NT2/D1 (cell line): ENCODE measurements around the gene CD34.

Source experiments
- DNase-seq: peaks from one replicate; pipeline ENCODE4 v3.0.0-alpha.2; 2011; ENCODE audit warnings: low read depth, low spot score
- H3K27me3 ChIP-seq: 2 replicates; pipeline ENCODE4 v1.6.0; 2011; ENCODE audit warnings: mild to moderate bottlenecking; ENCODE audit not compliant: insufficient read length, insufficient read depth
- H3K36me3 ChIP-seq: 2 replicates; pipeline ENCODE4 v1.6.1; 2011; ENCODE audit warnings: mild to moderate bottlenecking, low read length, mixed read lengths; ENCODE audit not compliant: insufficient read depth, insufficient read length
- H3K4me1 ChIP-seq: 2 replicates; pipeline ENCODE4 v1.5.1; 2011; ENCODE audit not compliant: insufficient read depth, insufficient read length
- H3K4me3 ChIP-seq: 2 replicates; pipeline ENCODE4 v1.5.1; 2011; ENCODE audit warnings: low read depth; ENCODE audit not compliant: insufficient read length
- H3K9ac ChIP-seq: 2 replicates; pipeline ENCODE4 v1.6.0; 2011; ENCODE audit warnings: low read depth; ENCODE audit not compliant: insufficient read length
- H3K9me3 ChIP-seq: 2 replicates; pipeline ENCODE4 v1.5.1; 2011; ENCODE audit warnings: mild to moderate bottlenecking, low read length; ENCODE audit not compliant: insufficient read depth
- SUZ12 ChIP-seq: IDR thresholded peaks from 2 replicates; pipeline ENCODE4 v1.6.1; 2011; ENCODE audit not compliant: insufficient read length, insufficient read depth; ENCODE audit errors: extremely low read depth
- YY1 ChIP-seq: IDR thresholded peaks from 2 replicates; pipeline ENCODE4 v1.6.1; 2011; ENCODE audit not compliant: insufficient read length, insufficient read depth
- ZNF274 ChIP-seq: IDR thresholded peaks from 2 replicates; pipeline ENCODE4 v1.6.1; 2011; ENCODE audit warnings: mild to moderate bottlenecking, low read depth, low read length

Gene CD34

GRCh38 chr1:207954104-207954503 lies 43.2 kb upstream of the CD34 start:
- H3K27me3 ChIP-seq = peaks cover 25% of the 10 kb centered on the region
- H3K9ac ChIP-seq = no peak overlapping the region
- H3K36me3 ChIP-seq = no peaks in the 10 kb centered on the region
- TF ChIP-seq SUZ12 (no peak), YY1 (no peak), ZNF274 (no peak)
- no peaks in the 10 kb centered on the region for H3K4me1 ChIP-seq
- no peak for DNase-seq
- peaks cover 5% of the 10 kb centered on the region; the same call in 1 of the 2 replicates for H3K9me3 ChIP-seq
- no peak overlapping the region for H3K4me3 ChIP-seq

DNA sequence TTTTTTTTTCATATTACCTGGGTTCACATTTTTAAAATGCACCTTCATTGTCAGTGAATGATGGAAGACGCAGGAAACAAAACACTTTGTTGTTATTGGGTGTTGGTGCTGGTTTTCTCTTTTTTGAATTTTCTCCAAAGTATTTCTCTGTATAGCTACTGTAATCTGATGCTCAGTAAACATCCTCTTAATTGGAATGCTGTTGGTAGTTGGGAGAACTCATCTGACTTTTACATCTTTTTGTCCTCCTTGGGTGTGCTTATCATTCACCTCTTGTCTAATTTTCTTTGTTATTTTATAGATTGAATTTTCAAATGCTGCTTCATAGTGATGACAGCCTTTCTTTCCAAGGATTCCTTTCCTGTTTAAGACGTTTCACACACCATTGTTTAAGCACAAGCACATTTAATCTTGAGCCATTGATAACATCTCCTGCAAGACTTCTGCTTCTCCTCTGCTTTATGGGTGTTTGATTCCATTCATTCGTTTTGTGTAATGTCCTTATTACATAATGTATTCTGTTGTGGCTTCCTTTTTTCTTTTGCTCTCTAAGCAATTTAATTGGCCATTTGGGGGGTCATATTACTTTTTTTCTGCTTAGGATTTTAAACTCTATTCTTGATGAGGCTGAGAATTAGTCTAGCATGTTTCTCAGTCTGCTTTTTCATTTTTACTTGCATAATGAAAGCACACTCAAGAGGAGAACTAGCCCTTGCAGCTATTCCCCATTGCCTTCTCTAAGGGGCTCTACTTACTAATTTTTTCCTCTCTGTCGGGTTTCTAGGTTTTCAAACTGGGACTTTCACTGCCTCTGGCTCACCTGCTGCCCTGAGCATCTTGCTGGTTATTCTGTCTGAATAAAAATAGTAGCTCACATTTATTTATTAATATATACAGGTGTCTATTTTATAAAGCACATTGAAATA lies 42.0 kb upstream of the CD34 start:
- peaks cover 5% of the 10 kb centered on the region; the same call in 1 of the 2 replicates for H3K9me3 ChIP-seq
- H3K36me3 ChIP-seq = no peaks in the 10 kb centered on the region
- TF ChIP-seq ZNF274 (no peak), YY1 (no peak), SUZ12 (no peak)
- H3K4me1 ChIP-seq = no peaks in the 10 kb centered on the region
- no peak for DNase-seq
- H3K9ac ChIP-seq = no peak overlapping the region
- H3K4me3 ChIP-seq = no peak overlapping the region
- H3K27me3 ChIP-seq = peaks cover 12% of the 10 kb centered on the region

DNA sequence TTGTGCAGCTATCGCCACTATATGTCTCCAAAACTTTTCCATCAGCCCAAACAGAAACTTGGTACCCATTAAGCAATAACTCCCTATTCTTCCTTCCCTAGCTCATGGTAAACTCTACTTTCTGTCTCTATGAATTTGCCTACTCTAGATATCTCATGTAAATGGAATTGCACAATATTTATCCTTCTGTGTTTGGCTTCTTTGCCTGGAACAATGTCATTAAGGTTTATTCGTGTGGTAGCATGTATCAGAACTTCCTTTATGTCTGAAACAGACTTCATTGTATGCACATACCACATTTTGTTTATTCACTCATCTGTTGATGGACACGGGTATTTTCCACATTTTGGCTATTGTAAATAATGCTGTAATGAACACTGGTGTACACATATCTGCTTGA lies 40.7 kb upstream of the CD34 start:
- H3K36me3 ChIP-seq = no peaks in the 10 kb centered on the region
- no peak overlapping the region for H3K4me3 ChIP-seq
- DNase-seq = no peak
- TF ChIP-seq YY1 (no peak), SUZ12 (no peak)
- H3K27me3 ChIP-seq = peaks cover under 1% of the 10 kb centered on the region
- H3K9me3 ChIP-seq = peaks cover 5% of the 10 kb centered on the region; the same call in 1 of the 2 replicates
- no peak overlapping the region for H3K9ac ChIP-seq
- no peaks in the 10 kb centered on the region for H3K4me1 ChIP-seq

DNA sequence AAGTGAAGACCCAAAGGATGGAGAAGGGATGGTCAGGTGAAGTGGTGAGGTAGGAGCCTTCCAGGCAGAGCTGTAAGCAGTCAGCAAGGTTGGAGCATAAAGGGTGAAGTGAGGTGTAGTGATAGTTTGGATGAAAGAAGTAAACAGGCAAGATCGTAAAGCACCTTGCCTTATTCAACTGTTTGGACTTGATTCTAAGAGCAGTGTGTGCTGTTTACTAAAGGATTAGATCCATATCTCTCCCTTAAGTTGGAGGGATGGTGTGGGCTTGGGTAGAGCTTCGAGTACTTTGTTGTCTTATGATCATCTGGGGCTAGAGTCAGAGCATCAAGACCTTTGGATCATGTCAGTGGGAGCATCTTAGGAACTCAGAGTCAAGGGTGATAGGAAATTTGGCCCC lies 39.8 kb upstream of the CD34 start:
- Histone ChIP-seq H3K4me3 (no peak overlapping the region), H3K36me3 (no peaks in the 10 kb centered on the region), H3K9me3 (no peaks in the 10 kb centered on the region), H3K27me3 (no peaks in the 10 kb centered on the region), H3K4me1 (no peaks in the 10 kb centered on the region), H3K9ac (no peak overlapping the region)
- no peak for TF ChIP-seq ZNF274
- no peak for TF ChIP-seq YY1
- no peak for TF ChIP-seq SUZ12
- no peak for DNase-seq

GRCh38 chr1:207949571-207950195 lies 38.8 kb upstream of the CD34 start:
- H3K4me3 ChIP-seq = no peak overlapping the region
- H3K9ac ChIP-seq = no peak overlapping the region
- TF ChIP-seq ZNF274 = no peak
- TF ChIP-seq YY1 = no peak
- TF ChIP-seq SUZ12 = no peak
- DNase-seq = no peak
- no peaks in the 10 kb centered on the region for H3K36me3 ChIP-seq
- H3K9me3 ChIP-seq = no peaks in the 10 kb centered on the region
- H3K27me3 ChIP-seq = no peaks in the 10 kb centered on the region
- H3K4me1 ChIP-seq = no peaks in the 10 kb centered on the region

- H3K9me3 ChIP-seq = no peaks in the 10 kb centered on the region
These were observed 37.8 kb upstream of the CD34 start for GRCh38 chr1:207948536-207949250.

DNA sequence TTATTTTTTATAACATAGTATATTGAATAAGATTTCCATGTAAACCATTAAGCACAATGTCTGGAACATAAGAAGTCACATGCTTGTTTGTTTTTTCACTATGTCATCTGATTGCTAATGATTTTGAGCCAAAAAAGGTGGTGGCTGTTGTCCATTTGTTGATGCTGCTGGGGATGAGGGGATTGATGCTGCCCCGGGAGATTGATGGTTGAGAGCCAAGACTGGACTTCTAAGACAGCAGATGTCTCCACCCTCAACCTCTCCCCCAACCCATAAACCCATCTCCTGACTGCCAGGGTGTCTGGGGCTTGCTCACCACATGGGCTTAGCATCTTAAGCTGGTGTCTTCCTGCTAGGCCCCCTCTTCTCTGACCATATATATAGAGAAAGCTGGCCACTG lies 35.8 kb upstream of the CD34 start:
- H3K36me3 ChIP-seq = no peaks in the 10 kb centered on the region
- TF ChIP-seq ZNF274 (no peak), SUZ12 (no peak), YY1 (no peak)
- no peak overlapping the region for H3K9ac ChIP-seq
- no peaks in the 10 kb centered on the region for H3K27me3 ChIP-seq
- no peaks in the 10 kb centered on the region for H3K4me1 ChIP-seq
- DNase-seq = no peak
- no peaks in the 10 kb centered on the region for H3K9me3 ChIP-seq
- no peak overlapping the region for H3K4me3 ChIP-seq

More at GRCh38 chr1:207948536-207949250, 37.8 kb upstream of the CD34 start:
- H3K4me3 ChIP-seq = no peak overlapping the region
- H3K9ac ChIP-seq = no peak overlapping the region
- no peak for DNase-seq
- no peak for TF ChIP-seq SUZ12
- no peak for TF ChIP-seq YY1
- H3K4me1 ChIP-seq = no peaks in the 10 kb centered on the region
- H3K27me3 ChIP-seq = no peaks in the 10 kb centered on the region
- no peaks in the 10 kb centered on the region for H3K36me3 ChIP-seq
